Thoracic aorta (tissue), 2 donors: ENCODE measurements around the gene TRIM8. TPM values are rescaled to one million over a fixed set of nuclear protein-coding genes. Genes with fewer than 3 reads are reported as not detected.
"Not testable (repeated sequence)": the region's sequence is repeated elsewhere in the genome, so short reads cannot be mapped to it uniquely, and the experiment has no call there.

Experiments used
- ATAC-seq: fragments of 150-250 bp; one replicate; pipeline ENCODE4 v1.8.0; 2017; ENCODE audit warnings: low read depth; ENCODE audit not compliant: insufficient number of reproducible peaks, low FRiP score
- DNase-seq: peaks from one replicate; pipeline ENCODE4 v3.0.0-alpha.2; 2020; ENCODE audit warnings: low spot score
- H3K27ac ChIP-seq, 2 donors: fragments of 200-600 bp; sonication (generic); 1 replicate in 1 of 2; 2 replicates in 1 of 2; pipeline ENCODE4 v1.5.1; 2016; ENCODE audit warnings: mild to moderate bottlenecking in 2 of 2, moderate library complexity in 2 of 2
- H3K27me3 ChIP-seq: fragments of 200-600 bp; sonication (generic); replicated peaks from 2 replicates; pipeline ENCODE4 v1.6.0; 2016; ENCODE audit warnings: mild to moderate bottlenecking; ENCODE audit not compliant: insufficient read depth
- H3K36me3 ChIP-seq: fragments of 200-600 bp; sonication (generic); one replicate; pipeline ENCODE4 v1.5.1; 2016
- H3K4me1 ChIP-seq, 2 donors: fragments of 200-600 bp; sonication (generic); 1 replicate in 1 of 2; 2 replicates in 1 of 2; pipeline versions ENCODE4 v1.5.1 to v1.6.0; 2016; ENCODE audit warnings: low read depth in 2 of 2, mild to moderate bottlenecking in 1 of 2; ENCODE audit not compliant: control insufficient read depth in 1 of 2
- H3K4me3 ChIP-seq: fragments of 200-600 bp; sonication (generic); 2 replicates; pipeline ENCODE4 v1.5.1; 2016; ENCODE audit warnings: mild to moderate bottlenecking
- H3K9me3 ChIP-seq: fragments of 200-600 bp; sonication (generic); 2 replicates; pipeline ENCODE4 v1.5.1; 2016
- CTCF ChIP-seq: fragments of 200-600 bp; sonication (generic); IDR thresholded peaks from one replicate; pipeline ENCODE4 v1.5.1; 2019; ENCODE audit warnings: antibody characterized with exemption
- total RNA-seq, 2 donors: library from RNA; depleted of rRNA; stranded (reverse); fragments of >200 nt; gene quantifications; one replicate each; pipeline versions ENCODE4 v1.1.0 to v1.2.3, GENCODE V29; 2016

TRIM8 gene
- total RNA-seq, 2 donors from 2014 or later, result 154 to 192 TPM

- Histone ChIP-seq H3K27ac (no peak overlapping the region), H3K36me3 (peaks cover 12% of the 10 kb centered on the region), H3K4me1 (peaks cover 0 to 2% of the 10 kb centered on the region in 2 donors), H3K4me3 (no peak overlapping the region), H3K9me3 (no peaks in the 10 kb centered on the region), H3K27me3 (no peaks in the 10 kb centered on the region)
- no peak for DNase-seq
- ATAC-seq, result no peak
- no peak for TF ChIP-seq CTCF
Observed at GRCh38 chr10:102683736-102684135, 39.5 kb downstream of the TRIM8 start.

- no peaks in the 10 kb centered on the region for H3K9me3 ChIP-seq
- H3K27me3 ChIP-seq, result no peaks in the 10 kb centered on the region
- no peak for DNase-seq
- ATAC-seq, result no peak
- H3K36me3 ChIP-seq, result peaks cover 10% of the 10 kb centered on the region
- no peaks in the 10 kb centered on the region for H3K4me1 ChIP-seq
- H3K27ac ChIP-seq, result no peak overlapping the region
- TF ChIP-seq CTCF, result no peak
- H3K4me3 ChIP-seq, result no peak overlapping the region
Observed at GRCh38 chr10:102691285-102692066, 47.2 kb downstream of the TRIM8 start.

DNA sequence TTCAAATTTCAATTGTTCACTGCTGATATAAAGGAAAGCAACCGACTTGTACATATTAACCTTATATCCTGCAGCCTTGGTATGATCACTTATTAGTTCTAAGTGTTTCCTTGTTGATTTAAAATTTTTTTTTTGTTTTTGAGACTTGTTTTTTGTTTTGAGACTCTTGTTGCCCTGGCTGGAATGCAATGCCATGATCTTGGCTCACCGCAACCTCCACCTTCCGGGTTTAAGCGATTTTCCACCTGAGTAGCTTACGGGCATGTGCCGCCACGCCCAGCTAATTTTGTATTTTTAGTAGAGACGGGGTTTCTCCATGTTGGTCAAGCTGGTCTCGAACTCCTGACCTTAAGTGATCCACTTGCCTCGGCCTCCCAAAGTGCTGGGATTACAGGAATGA, 51.1 kb downstream of the TRIM8 start:
- not testable (repeated sequence) for H3K9me3 ChIP-seq, DNase-seq, H3K27ac ChIP-seq, H3K4me1 ChIP-seq, H3K4me3 ChIP-seq, H3K27me3 ChIP-seq, ATAC-seq
- H3K36me3 ChIP-seq, result peaks cover 11% of the 10 kb centered on the region

DNA sequence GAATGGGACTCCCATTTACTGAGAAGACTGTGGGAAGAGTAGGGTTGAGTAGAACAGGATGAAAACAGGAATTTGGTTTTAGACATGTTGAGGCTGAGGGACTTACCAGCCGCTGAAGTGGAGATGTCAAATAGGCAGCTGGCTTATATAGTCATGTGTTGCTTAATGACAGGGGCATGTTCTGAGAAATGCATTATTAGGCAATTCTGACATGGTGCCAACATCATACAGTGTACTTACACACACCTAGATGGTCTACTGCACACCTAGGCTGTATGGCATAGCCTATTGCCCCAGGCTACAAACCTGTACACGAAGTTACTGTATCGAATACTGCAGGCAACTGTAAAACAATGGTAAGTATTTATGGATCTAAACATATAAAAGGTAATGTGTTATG, 52.5 kb downstream of the TRIM8 start:
- no peaks in the 10 kb centered on the region for H3K27me3 ChIP-seq
- H3K27ac ChIP-seq, result no peak overlapping the region
- ATAC-seq, result no peak
- H3K36me3 ChIP-seq, result peaks cover 11% of the 10 kb centered on the region
- no peak overlapping the region for H3K4me3 ChIP-seq
- H3K4me1 ChIP-seq, result no peaks in the 10 kb centered on the region
- H3K9me3 ChIP-seq, result no peaks in the 10 kb centered on the region
- no peak for TF ChIP-seq CTCF
- no peak for DNase-seq

DNA sequence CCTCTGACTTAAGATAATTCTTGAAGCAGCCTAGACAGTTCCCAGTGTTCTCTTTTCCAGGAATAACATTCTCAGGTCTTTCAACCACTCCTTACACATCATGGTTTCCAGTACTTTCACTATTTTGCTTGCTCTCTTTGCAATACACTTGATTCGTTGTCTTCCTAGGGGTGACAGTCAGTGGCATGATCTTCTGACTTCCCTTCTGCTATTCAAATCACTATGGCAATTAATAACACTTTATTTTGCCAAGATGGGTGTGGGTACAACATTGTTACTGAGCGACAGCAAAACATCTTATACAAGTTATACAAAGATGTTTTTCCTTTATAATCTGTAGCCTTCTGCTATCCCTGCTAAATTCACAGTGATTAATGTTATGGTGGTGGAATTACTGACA, 54.6 kb downstream of the TRIM8 start:
- TF ChIP-seq CTCF, result no peak
- DNase-seq (no peak), ATAC-seq (no peak)
- Histone ChIP-seq H3K27ac (no peak overlapping the region), H3K4me1 (no peaks in the 10 kb centered on the region), H3K9me3 (no peaks in the 10 kb centered on the region), H3K36me3 (peaks cover 11% of the 10 kb centered on the region), H3K4me3 (no peak overlapping the region), H3K27me3 (no peaks in the 10 kb centered on the region)

GRCh38 chr10:102701272-102701671, 57.0 kb downstream of the TRIM8 start:
- ATAC-seq (no peak), DNase-seq (no peak)
- Histone ChIP-seq H3K4me1 (peaks cover 0 to 3% of the 10 kb centered on the region in 2 donors), H3K36me3 (peaks cover 11% of the 10 kb centered on the region), H3K9me3 (no peaks in the 10 kb centered on the region), H3K4me3 (no peak overlapping the region), H3K27ac (no peak overlapping the region), H3K27me3 (no peaks in the 10 kb centered on the region)
- no peak for TF ChIP-seq CTCF
